OCI-LY1 (cell line): ENCODE data around the gene MAP2.

ENCODE experiments used
- CTCF ChIP-seq: fragments of 200-600 bp; sonication (generic), shearing (Covaris generic); IDR thresholded peaks from 2 replicates; pipeline ENCODE4 v1.5.1; 2017; ENCODE audit warnings: mild to moderate bottlenecking, antibody characterized with exemption, low read length, moderate library complexity, mixed read lengths
- EZH2 ChIP-seq: fragments of 200-600 bp; sonication (generic), shearing (Covaris generic); IDR thresholded peaks from 2 replicates; pipeline ENCODE4 v1.8.0; 2017; ENCODE audit warnings: borderline replicate concordance, mixed run types, mild to moderate bottlenecking, antibody characterized with exemption, low read length, moderate library complexity, mixed read lengths

- no peak for TF ChIP-seq CTCF
- TF ChIP-seq EZH2, result no peak
Observed at GRCh38 chr2:209495855-209496585, 72.2 kb downstream of the MAP2 start.
